ENCODE results near the gene ORM2.

The ORM2 gene

DNA sequence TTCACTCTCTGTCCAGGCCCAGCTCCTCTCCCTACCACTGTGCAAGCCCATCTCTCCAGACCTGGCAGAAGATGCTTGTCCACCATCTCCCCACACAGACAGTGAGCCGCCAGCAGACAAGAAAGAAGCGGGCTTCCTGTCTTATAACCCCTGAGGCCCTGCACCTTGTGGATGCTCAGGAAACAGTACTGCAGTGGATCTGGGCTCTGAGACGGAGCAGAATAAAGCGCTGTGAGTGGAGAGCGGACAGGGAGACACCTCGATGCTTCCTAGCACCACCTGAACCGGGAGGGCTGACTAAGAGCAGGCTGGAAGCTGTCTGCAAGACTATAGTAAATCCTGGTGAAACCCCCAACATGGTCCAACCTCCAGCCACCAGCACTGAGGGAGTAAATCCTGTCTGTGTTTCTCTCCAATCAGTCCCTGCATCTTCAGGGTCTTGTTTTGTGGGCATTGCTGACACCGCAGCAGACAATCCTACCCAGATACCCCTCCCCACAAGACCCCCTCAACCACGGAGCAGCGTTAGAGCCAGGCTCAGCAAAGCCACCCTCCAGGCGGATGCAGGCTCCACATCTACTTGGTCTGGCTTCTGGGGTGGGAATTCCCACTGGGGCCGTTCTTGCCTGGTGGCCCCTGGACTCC is 18.7 kb downstream of the ORM2 start:
- H3K4me3 ChIP-seq (ENCODE audit: low read depth, low read length) = no peak overlapping the region

DNA sequence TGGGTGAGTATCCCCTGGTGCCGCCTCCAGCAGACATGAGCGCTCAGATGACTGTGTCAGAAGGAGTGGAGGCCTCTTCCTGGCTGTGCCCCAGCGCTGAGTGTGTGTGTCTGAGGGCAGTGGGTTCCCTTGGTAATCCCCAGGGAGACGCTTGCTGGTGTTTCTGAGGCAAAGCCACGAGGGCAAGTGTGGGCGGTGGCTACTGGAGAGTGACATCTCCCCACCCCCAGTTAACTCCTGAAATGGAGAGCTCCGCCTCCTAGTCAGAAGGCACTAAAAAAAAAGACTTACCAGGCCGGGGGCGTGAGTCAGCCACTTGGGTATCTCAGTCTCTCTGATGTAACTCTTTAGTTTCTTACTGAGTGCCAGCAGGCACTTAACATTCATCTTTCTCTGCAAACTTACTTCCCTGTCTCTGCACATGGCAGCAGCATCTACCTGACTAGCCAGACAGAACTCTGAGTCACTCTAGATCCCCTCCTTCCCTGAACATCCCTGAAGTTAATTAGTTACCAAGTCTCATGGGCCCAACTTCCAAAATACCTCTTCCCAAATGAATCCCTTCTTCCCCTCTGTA is 19.3 kb downstream of the ORM2 start:
- no peak overlapping the region for H3K4me3 ChIP-seq (ENCODE audit: low read depth, low read length)

DNA sequence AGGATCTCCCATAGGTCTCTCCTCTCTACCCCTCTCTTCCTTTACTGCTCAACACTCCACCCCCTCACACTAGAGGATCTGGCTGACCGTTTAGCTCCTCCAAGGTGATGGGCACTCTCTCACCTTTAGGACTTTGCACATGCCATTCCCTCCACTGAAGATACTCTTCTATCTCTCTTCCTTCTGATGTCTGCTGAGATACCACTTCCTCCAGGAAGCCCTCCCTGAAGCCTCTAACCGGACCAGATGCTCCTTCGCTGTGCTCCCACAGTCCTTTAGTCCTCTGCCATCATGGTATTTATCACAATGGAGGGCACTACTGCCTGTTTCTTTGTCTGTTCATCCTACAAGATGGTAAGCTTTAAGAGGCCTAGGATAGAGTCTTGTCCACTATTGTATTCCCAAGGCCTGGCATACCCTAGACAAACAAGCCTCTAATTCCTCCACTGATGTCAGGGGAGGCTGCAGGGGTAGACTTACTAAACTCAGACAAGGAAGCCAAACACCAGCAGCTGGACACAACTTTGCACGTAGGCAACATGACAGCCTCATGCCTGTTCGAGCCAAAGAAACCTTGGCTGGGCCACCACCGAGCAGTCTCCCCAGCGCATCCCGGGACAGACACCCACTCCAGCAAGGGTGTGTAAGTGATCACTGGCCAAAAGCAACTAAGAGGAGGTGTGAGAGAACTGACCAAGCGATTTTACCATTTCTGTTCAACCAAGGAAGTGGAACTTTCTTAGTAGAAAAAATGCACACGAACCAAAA is 20.2 kb downstream of the ORM2 start:
- H3K4me3 ChIP-seq (ENCODE audit: low read depth, low read length) = no peak overlapping the region

DNA sequence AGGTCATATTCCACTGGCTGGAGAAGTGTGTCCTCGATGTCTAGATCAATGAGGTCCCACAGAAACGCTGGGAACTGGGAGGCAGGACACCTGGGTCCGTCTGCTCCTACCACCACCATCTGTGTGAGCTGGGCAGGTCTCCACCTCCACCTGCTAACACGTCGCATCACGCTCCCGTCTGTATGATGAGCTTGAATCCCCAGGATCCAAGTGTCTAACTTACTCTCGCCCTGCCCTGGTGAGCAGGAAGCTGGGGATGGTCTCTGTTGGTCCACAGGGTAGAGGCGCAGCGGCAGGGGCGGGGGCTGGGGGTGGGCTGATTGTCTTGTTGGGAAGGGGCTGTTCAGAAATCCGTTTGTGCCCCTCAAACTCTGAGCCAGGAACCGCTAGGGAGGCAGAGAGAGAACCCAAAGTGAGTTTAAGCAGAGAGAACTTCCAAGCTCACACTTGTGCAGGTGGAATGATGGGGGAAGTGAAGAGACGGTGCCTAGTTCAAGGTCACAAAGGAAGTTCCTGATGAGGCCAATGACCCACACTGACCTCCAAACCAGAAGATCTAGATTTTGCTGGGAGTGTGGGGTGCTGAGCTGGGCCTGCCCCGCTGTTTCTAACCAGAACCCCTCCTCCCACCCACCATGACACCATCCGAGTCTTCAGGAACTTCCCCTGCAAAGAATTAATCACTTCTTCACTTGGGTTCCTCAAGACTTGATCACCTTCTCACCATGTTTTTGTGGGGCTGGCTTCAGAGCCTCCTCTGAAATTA is 21.1 kb downstream of the ORM2 start:
- no peak overlapping the region for H3K4me3 ChIP-seq (ENCODE audit: low read depth, low read length)

DNA sequence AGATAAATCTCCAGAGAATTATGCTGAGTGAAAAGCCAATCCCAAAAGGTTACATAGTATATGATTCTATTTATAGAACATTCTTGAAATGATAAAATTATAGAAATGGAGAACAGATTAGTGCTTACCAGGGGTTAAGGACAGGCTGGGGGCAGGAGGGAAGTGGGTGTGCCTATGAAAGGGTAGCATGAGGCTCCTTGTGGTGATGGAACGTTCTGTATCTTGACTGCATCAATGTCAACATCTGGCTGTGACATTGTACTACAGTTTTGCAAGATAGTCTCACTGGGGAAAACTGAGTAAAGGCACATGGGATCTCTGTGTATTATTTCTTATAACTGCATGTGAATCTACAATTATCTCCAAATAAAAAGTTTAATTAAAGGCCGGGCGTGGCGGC is 22.3 kb downstream of the ORM2 start:
- no peak overlapping the region for H3K4me3 ChIP-seq (ENCODE audit: low read depth, low read length)

DNA sequence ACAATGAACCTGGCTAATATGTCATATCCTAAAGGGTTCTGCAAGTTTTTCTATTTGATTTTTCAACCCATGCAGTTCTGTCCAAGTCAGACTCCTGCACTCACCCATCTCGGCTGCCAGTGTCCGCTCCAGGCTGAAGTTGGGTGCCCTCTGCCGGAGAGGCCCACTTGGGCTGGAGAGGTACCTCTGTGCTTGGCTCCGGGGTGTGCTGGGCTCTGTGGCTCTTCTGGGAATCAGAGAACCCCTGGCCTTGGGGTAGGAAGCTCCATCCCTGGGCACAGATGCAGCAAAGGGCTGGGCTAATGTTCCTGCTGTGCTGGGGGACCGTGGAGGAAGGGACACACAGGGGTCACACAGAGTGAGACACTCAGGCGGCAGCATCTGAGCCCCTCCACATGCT is 26.2 kb downstream of the ORM2 start:
- no peak overlapping the region for H3K4me3 ChIP-seq (ENCODE audit: low read depth, low read length)

DNA sequence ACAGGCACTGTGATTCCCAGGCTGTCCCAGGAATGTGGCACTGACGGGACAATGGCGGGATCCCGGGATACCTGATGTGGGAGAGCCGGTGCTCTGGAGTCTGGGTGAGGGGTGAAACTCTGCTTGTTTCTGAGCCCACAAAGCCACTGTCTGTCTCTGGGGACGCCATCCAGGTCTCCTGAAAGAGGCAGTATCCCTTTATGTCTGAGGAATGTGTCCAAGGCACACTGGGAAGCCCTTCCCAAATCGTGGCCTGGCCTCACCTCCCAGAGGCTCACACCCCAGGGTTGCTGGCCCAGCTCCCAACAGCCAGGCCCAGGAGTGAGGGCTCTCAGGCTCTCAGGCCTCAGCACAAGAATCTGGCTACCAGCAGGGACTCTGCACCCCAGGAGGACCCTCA is 27.1 kb downstream of the ORM2 start:
- no peak overlapping the region for H3K4me3 ChIP-seq (ENCODE audit: low read depth, low read length)

DNA sequence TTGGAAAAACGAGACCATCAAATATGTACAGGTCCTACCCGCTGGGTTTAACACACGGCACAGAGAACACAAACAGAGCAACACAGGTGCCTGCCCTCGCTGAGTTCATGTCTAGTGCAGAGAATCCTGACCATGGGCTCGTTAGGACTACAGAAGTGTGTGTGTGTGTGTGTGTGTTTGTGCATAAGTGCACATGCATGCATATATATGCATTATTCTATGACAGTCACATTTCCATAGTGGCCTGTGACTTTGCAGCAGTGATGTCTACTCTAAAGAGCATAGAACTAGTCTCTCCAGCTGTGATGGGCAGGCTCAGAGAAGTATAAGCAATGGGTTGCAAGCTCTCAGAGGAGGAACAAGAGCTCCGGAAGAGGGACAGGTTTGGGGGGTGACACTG is 27.7 kb downstream of the ORM2 start:
- H3K4me3 ChIP-seq (ENCODE audit: low read depth, low read length) = no peak overlapping the region

DNA sequence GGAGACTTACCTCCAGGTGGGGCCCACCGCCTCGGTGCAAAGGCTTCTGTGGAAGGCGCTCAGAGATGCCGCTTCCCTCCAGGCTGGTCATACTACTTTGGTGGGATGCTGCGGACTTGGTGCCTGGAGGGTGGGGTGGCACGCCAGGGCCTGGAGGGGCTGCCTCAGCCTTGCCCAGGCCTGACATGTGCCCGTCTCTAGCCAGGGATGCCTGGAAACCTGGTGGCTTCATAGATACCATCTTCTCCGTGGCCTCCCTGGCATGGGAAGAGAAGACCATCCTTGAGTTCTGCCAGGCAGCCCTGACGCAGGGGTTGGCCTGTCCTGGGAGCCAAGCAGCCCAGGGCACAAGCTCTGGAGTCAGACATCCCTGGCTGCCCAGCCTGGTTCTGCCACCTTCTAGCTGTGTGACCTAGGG is 28.3 kb downstream of the ORM2 start:
- H3K4me3 ChIP-seq (ENCODE audit: low read depth, low read length) = no peak overlapping the region

DNA sequence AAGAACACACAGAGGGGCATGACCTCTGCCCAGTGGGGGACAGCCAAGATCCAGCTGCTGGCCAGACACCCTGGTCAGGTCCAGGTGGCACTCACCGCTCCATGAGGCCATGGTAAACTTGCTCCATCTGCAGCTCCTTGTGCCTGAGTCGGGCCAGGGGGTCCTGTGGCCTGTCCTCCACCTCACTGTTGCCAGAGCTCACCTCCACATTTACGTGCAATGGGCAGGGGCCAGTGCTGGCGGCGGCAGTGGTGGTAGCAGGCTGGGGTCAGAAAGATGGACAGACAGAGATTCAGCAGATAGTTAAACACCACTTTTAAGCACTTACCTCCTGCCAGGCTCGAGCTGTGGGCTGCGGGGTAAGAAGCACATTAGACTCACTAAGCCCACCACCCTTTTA is 30.1 kb downstream of the ORM2 start:
- H3K4me3 ChIP-seq (ENCODE audit: low read depth, low read length) = no peak overlapping the region

DNA sequence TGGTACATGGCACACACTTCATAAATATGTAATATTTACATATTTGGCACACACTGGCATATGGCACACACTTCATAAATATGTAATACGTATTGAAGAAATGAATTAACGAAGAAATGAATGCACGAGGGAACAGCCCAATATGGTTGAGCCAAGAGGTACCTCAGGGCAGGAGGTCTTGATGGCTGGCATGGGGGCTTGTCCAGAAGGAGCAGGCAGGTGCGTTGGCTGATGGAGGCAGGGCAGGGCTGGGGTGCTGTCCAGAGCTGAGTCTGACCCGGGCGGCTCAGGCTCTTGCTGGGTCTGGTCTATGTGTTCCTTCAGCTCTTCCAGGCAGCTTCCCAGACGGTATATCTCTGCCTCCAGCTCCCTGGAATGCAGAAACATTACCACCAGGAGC is 31.9 kb downstream of the ORM2 start:
- no peak overlapping the region for H3K4me3 ChIP-seq (ENCODE audit: low read depth, low read length)

DNA sequence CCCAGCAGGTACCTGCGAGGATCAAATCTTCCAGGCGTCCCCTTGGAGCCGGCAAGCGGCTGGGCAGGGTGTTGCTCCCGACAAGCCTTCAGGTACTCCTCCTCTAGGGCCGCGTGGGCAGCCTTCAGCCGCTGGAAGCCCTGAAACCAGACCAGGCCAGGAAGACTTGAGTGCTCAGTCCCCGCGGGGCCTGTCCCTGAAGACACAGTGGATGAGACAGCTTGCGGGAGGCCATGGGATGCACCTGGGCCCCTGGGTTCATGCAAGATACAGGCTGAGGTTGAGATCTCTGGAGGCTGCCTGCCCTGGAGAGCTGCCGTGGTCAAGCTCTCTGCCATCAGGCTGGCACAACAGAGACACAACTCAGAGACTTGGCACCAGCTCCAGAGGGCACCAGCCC is 32.7 kb downstream of the ORM2 start:
- no peak overlapping the region for H3K4me3 ChIP-seq (ENCODE audit: low read depth, low read length)

DNA sequence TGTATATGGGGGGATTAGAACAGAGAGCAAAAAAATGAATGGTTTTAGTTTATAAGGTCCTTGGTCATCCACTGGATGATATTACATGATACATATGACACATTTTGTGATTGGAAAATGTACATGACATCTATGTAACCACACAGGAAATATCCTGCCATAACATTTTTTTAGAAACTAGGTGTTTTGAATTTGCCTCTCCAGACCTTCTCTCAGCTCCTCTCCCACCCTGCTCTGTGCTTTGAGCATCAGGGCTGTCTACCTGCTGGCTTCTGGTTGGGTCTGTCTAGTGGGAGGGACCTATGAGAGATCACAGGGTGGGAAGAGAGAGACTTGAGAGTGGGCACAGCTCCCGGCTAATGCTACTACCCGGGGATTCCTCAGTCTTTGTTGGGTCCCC is 33.8 kb downstream of the ORM2 start:
- no peak overlapping the region for H3K4me3 ChIP-seq (ENCODE audit: low read depth, low read length)

DNA sequence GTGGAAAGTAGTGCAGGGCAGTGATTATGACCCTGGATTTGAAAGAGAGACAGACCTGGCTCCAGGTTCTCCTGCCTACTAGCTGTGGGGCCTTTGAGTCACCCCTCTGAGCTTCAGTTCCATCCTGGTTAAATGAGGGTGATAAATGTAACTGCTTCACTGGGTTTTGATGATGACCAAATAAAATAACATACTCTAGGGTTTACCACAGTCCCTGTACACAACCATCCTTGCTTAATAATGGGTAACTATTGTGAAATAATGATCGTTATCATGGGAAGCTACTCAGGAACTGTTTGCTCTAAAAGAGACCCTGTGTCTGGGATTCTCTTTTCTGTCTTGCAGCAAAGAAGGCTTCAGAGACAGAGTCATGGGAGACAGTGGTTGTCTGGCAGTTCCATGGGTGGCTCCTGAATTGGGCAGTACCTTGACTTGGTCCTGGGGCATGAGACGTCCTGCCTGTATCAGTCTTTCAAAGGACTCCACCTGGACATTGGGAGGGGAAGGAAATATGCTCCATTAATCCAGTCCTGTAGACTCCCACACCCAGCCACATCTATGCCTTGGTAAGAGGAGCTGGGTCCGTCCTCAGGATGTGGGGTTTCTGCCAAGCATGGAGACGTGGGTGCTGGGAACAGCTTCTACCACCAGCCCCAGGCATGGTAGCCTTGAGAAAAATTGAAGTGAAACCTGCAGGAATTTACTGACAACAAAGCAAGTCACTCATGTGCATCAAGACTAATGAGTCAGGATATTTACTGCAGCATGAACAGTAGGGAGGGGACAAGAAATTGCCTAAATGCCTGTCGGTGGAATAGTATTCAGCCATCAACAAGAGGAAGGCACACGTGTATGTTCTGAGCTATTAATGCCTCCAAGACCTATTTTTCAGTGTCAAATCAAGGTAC is 34.7 kb downstream of the ORM2 start:
- no peak overlapping the region for H3K4me3 ChIP-seq (ENCODE audit: low read depth, low read length)

DNA sequence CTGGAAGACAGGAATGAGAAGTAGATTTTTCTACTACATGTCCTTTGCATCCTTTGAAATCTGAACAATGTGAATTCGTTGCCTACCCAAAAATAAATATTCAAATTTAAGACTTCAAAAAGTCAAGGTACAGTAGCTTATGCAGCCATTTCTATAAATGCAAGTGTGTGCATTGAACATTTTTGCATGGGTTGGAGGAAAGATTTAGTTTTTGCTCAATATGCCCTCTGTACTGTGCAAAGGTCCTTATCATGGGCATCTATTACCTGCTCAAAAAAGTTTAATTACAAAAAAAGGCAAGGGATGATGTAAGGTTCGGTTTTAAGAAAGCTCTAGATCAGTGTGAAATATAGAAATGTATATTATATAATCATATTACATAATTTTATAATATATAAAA is 35.5 kb downstream of the ORM2 start:
- H3K4me3 ChIP-seq (ENCODE audit: low read depth, low read length) = no peak overlapping the region

DNA sequence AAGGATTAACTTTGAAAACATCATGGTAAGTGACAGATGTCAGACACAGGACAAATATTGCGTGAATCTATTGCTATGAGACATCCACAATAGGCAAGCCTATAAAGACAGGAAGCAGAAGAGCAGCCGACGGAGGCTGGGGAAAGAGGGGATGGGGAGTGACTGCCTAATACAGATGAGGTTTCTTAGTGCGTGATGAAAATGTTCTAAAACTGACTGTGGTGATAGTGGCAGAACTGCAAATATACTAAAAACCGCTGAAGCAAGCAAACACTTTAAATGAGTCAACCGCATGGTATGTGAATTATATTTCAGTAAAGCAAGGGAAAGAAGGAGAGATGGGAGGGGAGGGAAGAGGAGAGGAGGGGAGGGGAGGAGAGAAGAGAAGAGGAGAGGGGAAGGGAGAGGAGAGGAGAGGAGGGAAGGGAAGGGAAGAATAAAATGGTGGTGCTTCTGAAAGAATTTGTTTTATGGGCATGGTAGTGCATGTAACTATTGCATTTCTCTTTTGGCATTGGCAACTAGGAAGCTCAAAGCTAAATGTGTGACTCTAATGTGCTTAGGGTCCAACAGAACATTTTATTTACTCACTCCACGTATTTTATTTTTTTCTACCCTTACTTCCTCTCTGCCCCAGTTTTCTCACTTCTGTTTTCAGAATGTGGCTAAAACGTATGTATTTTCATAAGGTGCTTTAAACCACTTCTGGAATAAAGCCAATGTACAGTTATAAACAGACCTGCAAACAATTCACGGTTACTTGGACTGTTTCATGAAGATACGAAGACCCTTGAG is 36.9 kb downstream of the ORM2 start:
- no peak overlapping the region for H3K4me3 ChIP-seq (ENCODE audit: low read depth, low read length)

DNA sequence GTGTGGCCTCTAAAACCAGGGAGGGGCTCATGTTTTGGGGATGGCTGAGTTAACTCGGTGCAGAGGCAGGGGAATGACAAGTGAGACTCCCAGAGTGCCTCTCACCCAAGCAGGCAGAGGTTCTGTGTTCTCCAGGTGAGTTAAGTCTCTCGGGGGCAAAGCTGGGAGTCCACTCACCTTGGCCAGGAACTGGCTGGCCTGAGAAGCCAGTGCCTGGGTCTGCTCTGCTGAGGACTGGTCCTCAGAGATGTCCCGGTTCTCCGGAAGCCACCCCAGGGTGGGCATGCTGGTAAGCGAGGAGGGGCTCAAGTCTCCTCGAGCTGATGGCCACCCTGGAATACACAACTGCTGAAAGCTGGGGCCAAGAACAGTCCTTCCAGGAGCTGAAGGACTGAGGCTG is 37.7 kb downstream of the ORM2 start:
- no peak overlapping the region for H3K4me3 ChIP-seq (ENCODE audit: low read depth, low read length)

DNA sequence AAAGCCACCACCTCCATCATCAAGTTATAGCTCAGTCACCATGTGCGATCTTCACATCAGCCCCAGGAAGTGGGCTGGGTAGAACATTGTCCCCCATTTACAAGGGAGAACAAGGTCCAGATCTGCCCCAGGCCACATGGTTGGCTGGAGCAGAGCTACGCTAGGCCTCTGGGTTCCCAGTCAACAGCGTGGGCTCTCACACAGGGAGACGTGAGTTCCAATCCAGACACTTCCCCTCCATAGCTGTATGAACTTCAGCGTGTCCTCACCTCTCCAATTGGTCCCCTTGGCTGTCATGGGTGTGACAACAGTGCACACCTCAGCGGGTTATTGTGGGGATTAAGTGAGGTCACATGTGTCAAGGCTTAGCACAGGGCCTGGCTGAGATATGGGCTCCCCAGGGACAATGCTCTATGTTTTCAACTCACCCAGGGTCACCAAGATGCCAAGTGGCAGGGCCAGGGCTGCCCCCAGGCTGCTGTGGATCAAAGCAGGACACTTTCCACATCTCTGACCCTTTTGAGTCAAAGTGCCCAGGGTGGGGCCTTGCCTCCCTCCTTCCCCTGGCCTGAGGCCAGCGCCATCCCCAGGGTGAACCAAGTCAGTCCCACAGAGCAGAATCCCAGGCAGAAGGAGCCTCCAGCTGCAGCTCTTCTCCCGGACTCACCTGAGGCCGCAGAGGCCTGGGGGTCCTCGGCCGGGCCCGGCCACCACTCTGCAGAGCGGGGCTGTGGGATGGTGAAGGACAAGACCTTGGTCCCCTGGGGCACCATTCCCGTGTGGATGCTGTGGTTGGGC is 38.3 kb downstream of the ORM2 start:
- H3K4me3 ChIP-seq (ENCODE audit: low read depth, low read length) = no peak overlapping the region
